ENCODE measurements around the gene MYL6.
A peak's percentile ranks its signal among the peaks of the same experiment; 100 is the strongest.
"Not testable (repeated sequence)": the region's sequence is repeated elsewhere in the genome, so short reads cannot be mapped to it uniquely, and the experiment has no call there.

The MYL6 gene

DNA sequence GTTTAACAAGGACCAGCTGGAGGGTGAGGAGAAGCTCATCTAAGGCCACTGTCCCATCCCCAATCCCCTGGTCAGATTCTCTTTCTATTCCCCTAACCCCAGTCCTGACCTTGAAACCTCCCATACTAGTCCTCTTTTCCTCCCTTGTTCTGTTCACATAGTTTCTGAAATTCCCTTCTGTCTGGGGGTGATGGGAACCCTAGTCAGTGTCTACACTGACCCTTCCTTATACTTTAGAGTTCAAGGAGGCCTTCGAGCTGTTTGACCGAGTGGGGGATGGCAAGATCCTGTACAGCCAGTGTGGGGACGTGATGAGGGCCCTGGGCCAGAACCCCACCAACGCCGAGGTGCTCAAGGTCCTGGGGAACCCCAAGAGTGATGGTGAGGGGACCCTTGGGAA lies 3.3 kb upstream of the MYL6 start:
- FAIRE-seq (no peak), DNase-seq (ENCODE audit: extremely low spot score, insufficient read length, low read depth) (no peak)

DNA sequence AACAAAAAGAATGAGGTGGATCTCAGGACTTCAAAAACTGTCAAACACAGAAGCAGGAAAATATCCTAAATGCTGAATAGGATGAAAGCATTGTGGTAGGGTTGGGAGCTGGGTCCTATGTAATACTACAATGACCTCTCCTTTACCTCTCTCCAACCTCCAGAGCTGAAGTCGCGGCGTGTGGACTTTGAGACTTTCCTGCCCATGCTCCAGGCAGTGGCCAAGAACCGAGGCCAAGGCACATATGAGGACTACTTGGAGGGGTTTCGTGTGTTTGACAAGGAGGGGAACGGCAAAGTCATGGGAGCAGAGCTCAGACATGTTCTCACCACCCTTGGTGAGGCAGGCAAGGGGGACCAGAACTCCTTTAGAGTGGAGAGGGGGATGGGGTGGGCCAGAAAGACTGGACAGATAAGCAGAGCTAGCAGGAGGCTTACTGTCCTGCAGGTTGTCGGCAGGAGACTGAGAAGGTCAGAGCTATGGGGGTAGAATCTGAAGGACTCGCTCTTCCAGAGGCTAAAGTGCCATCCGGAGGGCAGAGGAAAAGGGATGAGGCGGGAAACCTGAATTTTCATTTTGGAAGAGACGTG lies 2.8 kb upstream of the MYL6 start:
- FAIRE-seq, result no peak
- no peak for DNase-seq (ENCODE audit: extremely low spot score, insufficient read length, low read depth)

DNA sequence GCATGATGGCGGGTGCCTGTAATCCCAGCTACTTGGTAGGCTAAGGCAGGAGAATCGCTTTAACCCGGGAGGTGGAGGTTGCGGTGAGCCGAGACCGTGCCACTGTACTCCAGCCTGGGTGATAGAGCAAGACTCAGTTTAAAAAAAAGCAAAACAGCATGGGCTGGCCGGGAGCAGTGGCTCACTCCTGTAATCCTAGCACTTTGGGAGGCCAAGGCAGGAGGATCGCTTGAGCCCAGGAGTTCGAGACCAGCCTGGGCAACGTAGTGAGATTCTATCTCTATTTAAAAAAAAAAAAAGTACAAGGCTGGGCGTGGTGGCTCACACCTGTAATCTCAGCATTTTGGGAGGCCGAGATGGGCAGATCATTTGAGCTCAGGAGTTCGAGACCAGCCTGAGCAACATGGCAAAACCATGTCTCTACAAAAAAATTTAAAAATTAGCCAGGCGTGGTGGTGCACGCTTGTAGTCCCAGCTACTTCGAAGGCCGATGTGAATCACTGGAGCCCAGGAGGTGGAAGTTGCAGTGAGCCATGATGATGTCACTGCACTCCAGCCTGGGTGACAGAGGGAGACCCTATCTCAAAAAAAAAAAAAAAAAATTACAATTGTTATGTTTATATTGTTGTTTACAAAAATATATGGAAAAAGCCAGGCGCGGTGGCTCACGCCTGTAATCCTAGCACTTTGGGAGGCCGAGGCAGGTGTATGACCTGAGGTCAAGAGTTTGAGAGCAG lies 1.5 kb upstream of the MYL6 start:
- DNase-seq (ENCODE audit: extremely low spot score, insufficient read length, low read depth); FAIRE-seq: not testable (repeated sequence)

DNA sequence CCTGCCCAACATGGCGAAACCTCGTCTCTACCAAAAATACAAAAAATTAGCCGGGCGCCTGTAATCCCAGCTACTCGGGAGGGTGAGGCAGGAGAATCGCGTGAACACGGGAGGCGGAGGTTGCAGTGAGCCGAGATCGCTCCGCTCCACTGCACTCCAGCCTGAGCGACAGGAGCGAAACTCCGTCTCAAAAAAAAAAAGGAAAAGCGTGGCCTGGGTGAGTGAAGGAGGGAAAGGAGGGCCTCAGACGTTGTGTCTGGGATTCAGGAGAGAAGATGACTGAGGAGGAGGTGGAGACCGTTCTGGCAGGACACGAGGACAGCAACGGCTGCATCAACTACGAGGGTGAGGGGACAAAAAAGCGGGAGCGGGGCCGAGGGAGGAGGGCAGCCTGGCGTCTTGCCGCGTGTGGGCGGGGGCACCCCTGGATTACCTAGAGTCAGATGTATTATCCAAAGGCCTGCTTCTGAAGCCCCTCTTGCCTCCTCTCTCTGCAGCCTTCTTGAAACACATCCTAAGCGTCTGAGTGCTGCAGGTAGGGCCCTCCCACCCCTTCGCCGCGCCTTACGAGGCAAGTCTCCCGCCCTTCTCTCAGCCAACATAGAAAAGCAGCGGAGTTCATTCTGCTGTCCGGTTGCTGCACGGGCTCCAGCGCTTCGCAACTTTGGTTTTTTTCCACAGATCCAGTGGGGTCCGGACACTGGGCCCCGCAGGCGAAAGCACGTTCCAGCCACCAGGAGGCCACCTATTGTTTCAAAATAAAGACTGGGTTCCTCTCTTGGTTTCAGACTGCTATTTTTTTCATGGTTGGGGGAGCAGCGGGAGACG lies 744 bp upstream of the MYL6 start:
- FAIRE-seq, result no peak
- DNase-seq (ENCODE audit: extremely low spot score, insufficient read length, low read depth), result peak; percentile 58

DNA sequence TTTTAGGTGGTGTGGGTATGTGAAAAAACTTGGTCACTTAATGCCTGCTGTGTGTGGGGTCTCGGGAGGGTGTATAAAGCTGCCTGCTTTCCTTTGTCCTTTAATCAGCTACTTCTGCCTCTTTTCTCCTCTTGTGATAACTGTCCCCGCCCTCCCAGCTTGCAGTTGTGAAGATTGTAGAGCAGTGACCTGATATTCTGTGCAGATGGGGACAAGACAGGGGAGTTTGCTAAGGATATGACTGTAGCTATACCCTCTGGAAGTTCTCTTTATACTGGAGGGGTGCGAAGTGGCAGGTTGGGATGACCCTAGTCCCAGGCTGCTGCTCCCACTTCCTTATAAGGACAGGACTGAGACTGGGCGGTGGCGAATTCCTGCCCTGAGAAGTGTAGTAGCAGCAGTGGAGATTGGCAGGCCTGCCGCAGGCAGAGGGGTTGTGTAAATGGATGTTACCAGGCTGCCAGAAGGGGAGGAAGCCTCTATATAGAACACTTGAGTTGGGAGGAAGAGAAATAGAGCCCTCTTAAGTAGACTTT lies 835 bp downstream of the MYL6 start:
- FAIRE-seq, result peak; percentile 72
- DNase-seq (ENCODE audit: extremely low spot score, insufficient read length, low read depth), result no peak

DNA sequence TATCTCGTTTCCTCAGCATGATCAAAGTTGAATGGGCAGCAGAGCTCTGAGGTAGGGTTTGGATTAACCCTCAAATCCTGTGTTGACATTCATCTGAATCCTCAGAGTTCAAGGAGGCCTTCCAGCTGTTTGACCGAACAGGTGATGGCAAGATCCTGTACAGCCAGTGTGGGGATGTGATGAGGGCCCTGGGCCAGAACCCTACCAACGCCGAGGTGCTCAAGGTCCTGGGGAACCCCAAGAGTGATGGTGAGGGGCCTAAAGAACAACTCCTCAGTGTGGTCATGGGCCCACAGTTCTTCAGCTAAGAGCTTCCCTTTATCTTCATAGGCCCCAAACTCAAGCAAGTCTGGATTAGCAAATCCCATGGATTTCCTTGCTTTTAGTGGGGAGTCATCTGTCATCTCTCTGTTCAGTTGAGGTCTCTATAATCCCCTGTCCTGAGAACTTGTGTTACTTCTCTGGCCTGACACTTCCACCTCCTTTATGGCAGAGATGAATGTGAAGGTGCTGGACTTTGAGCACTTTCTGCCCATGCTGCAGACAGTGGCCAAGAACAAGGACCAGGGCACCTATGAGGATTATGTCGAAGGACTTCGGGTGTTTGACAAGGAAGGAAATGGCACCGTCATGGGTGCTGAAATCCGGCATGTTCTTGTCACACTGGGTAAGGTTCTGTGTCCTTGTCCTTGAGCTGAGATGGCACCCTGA lies 1.5 kb downstream of the MYL6 start:
- DNase-seq (ENCODE audit: extremely low spot score, insufficient read length, low read depth) (no peak), FAIRE-seq (no peak)

DNA sequence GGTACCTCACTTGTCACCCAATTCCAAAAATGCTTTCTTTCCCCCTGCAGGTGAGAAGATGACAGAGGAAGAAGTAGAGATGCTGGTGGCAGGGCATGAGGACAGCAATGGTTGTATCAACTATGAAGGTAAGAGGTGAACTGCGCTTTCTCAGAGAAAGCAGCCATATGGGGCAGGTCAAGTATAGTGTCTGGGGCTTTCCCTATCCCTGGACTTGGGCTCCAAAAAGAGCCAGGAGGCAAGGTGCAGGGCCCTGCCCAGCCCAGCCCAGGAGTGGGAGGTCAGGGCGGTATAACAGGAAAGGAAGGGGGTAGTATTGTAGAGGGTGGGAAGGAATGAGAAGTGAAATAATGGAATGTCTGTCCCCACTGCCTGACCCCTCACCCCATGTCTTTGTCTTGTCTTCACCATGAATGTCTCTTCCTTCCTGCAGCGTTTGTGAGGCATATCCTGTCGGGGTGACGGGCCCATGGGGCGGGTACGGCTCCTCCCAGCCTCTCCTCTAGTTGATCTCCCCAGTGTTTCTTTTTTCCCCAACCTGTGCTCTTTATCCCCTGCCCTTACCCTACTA lies 2.1 kb downstream of the MYL6 start:
- DNase-seq (ENCODE audit: extremely low spot score, insufficient read length, low read depth), result no peak
- no peak for FAIRE-seq

DNA sequence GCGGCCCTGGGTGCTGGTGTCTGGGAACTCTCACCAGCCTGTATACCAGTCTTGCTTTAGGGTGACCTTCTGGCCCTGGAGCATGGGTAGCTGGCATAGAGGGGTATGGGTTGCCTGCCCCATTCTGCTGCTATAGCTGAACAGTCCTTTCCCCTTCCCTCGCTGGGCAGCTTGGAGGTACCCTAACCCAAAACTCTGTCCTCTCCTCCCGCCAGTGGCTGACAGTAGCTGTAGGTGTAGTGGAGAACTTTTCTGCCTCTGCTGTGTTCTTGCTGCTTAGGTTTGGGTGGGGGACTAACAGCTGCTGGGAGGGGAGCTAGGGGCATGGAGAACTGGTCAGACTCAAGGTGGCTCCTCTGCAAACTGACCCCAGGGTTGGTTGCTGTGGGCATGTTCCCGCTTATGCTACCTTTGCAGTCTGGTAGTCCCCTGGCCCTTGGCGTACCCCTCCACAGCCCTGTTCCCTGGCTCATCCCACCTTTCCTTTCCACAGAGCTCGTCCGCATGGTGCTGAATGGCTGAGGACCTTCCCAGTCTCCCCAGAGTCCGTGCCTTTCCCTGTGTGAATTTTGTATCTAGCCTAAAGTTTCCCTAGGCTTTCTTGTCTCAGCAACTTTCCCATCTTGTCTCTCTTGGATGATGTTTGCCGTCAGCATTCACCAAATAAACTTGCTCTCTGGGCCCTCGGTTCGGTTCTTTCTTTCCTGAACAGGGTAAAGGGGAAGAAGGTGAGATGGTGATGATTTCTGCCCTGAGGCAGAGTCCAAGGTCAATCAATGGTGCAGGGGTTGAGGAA lies 2.9 kb downstream of the MYL6 start:
- FAIRE-seq, result no peak
- no peak for DNase-seq (ENCODE audit: extremely low spot score, insufficient read length, low read depth)

DNA sequence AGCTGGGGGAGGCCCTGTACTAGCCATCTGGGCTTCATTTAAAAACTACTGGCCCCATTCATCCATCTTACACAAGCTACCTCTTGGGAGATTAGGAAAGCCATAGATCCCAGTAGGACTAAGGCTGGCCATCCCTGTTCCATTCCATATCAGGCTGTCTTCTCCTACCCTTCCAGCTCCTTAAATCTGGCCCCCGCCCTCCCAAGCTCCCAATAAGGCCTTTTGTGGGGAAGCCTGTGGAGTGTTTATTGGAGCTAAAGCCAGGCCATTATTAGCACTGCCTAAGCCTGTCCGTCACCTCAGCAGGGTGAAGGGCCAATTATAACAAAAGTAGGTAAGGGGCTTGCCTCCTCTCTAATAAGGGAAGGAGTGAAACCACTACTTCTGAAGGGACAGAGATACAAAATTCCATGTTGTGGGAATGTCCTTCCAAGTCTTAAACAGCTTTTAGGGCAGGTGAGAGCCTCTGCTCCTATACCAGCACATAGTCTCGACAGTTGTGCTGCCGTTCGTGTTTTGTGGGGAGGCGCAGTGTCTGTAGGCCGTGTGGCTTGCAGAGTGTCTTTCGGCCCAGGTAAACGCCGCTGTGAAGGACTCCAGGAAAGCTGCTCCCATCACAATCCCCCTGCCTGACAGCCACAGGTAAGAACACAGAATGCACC lies 3.7 kb downstream of the MYL6 start:
- DNase-seq (ENCODE audit: extremely low spot score, insufficient read length, low read depth) (no peak), FAIRE-seq (no peak)

DNA sequence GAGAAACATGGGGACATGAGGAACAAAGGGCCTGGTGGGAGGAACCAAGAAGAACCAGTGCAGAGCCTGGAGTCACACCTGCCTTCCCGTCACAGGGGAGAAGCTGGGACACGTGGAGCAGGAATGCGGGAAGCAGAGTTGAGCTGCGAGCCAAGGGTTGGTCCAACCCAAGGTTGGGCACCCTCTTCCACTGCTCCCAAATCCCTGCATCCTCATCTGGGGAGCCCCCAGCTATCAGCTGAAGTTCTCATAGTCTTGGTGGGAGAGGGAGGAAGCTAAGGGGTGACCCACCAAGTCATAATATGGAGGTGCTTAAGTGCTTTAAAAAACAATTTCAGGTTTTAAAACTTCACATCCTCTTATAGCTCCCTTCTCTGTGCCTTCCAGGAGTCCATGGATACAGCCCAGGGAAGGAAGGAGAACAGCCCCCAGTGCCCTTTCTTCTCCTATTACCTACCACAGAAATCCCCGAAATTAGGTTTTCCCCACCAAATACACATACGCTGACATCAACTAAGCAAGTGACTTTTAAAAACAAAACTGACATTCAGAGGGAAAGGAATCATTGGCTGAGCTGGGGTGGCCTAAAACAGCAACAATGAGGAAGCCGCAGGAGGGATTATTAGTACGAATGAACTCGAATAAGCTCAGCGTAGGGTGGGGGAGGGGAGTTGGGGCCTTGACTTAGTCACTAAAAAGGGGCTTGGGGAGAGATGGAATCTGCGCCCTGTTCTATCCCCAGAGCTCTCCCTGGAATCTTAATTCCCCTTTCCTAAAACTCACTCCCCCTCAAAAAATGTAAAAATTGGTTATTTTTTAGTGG lies 4.5 kb downstream of the MYL6 start:
- FAIRE-seq, result no peak
- DNase-seq (ENCODE audit: extremely low spot score, insufficient read length, low read depth), result no peak

DNA sequence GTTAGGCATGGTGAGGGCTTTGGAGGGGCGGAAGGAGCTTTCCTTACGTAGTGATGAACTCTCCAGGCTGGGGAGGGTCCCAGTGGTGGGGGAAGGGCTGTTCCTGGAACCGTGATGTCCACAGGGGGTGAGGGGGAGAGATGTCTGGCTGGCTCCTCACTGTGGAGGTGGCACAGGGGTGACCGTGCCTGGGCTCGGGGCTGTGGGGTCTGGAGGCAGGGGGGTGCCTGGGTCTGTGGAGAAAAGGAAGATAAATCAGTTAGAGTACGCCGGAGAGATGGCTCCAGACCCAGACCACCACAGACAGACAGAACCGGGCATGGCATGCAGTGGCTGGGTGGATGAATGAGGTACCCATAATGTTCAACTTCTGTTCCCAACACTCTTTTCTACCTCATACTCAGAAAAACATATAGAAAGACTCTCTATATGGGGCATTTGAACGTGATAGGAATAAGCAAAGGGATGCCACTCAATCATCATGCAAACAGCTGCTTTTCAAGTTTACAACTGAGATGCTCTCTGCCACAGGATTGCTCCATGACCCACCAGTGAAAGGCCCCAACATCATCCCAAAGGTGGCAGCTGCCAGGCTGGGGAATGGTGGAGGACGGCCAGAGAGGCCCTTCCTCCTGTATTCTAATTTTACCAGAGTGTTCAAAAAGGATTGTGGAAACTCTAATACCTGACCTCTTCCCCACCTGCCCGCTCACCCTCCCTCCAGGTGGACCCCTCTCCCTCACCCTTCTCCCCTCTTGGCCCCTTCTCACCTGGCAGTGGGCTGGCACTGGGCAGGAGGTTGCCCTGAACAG lies 5.6 kb downstream of the MYL6 start:
- no peak for DNase-seq (ENCODE audit: extremely low spot score, insufficient read length, low read depth)
- no peak for FAIRE-seq

DNA sequence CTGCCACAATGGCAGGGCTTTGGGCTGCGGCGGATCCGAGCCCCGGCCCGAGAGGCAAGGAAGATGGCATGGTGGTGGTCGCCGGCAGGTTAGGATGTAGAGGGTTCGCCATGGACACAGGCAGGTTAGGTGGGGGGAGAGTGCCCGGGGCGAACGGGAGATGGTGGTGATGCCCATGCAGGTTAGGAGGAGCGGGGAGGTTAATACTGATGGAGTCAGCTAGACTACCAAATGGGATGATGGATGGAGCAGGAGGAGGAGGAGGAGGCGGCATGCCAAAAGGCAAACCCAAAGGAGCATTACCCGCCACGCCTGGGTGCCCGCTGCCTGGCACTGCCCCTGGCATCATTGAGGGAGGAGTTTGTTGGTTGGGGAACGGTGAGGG lies 6.2 kb downstream of the MYL6 start:
- DNase-seq (ENCODE audit: extremely low spot score, insufficient read length, low read depth), result no peak
- no peak for FAIRE-seq

DNA sequence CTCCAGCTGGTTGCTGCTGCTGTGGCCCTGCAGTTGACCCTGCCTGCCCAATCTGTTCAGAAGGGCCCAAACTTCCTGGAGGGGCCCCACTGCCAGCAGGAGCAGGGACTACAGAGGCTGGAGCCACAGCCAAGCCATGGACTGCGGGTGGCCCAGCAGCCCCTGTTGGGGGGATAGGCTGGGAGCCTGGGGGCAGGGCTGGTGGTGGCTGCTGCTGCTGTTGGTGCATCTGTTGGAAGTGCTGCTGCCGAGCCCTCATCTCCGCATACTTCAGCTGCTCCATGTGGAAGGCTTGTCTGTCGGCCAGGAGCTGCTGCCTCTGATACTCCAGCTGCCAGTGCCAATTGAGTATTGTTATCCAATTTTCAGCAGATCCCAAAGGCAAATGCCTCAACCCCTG lies 7.2 kb downstream of the MYL6 start:
- FAIRE-seq, result no peak
- no peak for DNase-seq (ENCODE audit: extremely low spot score, insufficient read length, low read depth)

DNA sequence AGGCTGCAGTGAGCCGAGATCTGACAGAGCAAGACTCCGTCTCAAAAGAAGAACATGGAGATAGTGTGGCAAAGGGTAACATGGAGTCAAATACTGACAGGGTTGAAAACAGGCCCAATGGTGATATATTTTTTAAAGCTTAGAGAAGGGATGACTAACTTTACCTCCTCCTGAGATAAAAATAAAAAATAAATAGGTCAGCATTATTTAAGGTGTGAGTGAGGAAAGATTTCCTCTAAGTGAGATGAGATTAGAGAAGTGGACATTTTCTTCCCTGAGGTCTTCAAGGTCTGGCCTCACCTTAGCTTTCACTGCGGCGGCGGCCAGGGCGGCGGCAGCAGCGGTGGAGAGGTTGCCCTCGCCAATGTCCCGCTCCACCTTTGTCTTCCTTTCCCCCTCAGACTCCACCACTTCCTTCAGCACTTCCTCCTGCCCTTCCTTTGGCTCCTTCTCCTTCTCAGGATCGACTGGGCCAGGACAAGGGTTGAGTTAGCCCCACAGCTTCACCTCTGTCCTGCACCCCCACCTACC lies 11.1 kb downstream of the MYL6 start:
- FAIRE-seq (no peak), DNase-seq (ENCODE audit: extremely low spot score, insufficient read length, low read depth) (no peak)

DNA sequence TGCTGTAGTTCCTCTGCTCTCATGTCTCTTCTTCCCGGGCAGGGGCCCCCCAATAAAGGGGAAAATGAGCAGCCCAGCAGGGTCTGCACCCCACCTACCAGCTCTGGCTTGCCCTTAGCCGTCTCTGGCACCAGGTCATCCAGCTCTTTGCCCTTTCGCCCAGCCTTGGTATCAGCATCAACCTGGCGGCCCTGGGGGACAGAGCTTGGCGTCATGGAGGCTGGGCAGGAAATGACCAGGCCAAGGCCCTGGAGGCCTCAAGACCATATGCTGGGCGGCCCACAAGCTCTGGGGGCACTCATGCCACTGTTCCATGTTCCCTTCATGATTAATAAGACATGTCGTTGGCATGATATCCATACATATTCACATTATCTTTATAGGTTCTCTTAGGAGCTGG lies 14.7 kb downstream of the MYL6 start:
- no peak for FAIRE-seq
- no peak for DNase-seq (ENCODE audit: extremely low spot score, insufficient read length, low read depth)

DNA sequence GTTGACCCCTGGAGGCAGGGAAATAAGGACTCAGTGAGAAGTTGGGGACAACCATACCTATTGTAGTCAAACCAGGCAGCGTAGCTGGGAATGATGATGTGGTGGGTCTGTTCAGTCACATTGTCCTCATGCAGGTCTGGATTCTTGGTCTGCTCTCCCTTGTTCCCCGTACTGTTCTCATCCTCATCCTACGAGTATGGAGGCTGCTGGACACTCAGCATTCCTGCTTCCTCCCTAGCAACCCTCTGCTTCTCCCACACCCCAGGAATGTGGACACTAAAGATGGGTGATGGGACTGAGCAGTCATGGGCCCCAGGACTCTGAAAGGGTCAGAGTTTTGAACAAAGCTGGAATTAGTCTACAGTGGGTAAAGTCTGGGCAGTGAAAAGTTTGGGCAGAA lies 20.2 kb downstream of the MYL6 start:
- FAIRE-seq (no peak), DNase-seq (ENCODE audit: extremely low spot score, insufficient read length, low read depth) (no peak)

DNA sequence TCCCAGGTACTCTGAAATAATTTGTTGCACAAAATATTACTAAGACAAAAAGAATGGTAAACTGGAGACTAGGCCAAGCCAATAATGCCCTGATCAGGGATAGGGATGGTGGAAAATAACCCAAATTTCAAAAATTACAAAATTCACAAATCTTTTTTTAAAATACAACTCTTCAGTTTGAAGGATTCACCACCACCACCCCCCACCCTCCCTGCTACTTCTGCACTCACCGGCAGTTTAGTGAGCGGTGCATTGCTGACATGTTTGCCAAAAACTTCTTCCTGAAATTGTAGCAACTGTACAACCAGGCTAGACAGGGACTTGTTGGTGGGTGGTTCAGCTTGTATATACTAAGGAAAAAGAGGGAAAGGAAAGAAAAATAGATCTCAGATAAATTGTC lies 28.8 kb downstream of the MYL6 start:
- DNase-seq (ENCODE audit: extremely low spot score, insufficient read length, low read depth) (no peak), FAIRE-seq (no peak)
